GM21723 (cell line): ENCODE data around the gene BPGM.

Experiments used
- ATAC-seq: cut with Tn5 transposase; IDR thresholded peaks from one replicate; pipeline ENCODE4 v1.9.1; 2021; ENCODE audit warnings: mild to moderate bottlenecking, moderate library complexity; ENCODE audit not compliant: unreplicated experiment

BPGM gene

GRCh38 chr7:134714470-134715205 lies 68.0 kb downstream of the BPGM start:
- ATAC-seq: no peak

DNA sequence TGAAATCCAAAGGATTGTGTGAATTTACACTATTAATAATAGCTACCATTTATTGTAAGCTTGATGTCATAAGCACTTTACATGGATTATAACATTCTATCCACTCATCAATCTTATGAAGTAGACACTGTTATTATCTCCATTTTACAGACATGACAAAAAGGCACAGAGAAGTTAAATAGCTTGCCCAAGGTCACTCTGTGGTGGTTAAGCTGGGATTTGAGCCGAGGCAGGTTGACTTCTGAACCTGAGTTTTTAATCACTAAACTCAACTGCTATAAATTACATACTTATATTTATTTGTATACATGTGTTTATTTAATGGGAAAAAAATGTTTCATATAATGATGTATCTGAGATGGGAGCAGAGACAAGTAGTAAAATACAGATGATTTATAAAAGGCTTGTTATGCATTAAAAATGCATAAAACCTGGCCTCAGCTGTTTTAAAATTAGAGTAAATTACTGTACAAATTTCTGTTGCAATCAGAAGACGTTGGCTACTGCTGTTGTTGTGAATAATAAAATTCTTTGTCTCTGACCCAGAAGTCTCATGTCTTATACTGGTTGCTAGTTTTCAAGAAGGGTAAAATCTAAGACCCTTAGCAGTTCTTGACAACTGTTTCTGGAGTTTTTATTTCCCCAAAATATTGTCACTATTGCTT lies 71.7 kb downstream of the BPGM start:
- no peak for ATAC-seq

GRCh38 chr7:134720091-134720935 lies 73.7 kb downstream of the BPGM start:
- no peak for ATAC-seq

GRCh38 chr7:134721171-134721570 lies 74.5 kb downstream of the BPGM start:
- no peak for ATAC-seq

DNA sequence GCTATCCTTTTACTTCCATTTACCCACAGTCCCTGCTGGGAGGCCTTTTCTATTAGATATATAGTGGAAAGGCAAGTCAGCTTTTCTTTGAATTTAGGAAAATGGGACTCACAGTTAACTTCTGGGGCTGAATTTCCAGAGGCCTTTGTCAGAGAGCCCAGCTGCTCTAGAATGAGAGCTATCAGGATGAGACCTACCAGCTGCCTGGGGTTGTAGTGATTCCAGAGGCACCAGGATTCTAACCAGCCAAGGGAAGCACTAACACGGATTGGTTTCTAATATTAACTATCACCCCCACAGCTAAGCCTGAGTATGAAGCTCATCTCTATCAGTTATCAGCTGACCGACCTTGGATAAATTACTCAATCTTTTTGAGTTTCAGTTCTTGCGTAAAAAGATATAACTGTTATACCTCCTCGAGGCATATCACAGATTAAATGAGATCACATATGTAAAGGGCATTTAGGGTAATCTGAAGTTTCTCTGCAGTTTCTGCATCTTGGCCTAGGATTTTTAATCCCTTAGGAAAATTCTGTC lies 76.2 kb downstream of the BPGM start:
- ATAC-seq: no peak

DNA sequence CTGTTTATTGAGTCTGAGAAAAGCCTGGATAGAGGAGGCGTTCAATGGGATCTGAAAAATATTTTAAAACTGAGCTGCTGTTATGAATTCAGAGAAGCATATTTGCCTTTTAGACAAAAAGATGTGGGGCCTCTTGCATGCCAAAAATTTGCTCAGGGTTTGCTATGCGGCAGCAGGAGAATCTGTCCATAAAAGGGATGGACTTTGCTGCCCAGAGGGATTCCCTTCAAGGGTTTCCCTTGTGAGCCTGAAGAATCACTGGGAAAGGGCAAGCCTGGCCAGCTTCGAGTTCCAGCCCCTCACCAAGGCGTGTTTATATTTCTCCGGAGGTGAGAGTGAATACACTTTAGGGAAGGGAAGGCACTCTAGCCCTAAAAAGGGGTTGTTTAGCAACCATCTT lies 77.2 kb downstream of the BPGM start:
- ATAC-seq: no peak

GRCh38 chr7:134724606-134725005 lies 78.0 kb downstream of the BPGM start:
- peak; percentile 63 for ATAC-seq

DNA sequence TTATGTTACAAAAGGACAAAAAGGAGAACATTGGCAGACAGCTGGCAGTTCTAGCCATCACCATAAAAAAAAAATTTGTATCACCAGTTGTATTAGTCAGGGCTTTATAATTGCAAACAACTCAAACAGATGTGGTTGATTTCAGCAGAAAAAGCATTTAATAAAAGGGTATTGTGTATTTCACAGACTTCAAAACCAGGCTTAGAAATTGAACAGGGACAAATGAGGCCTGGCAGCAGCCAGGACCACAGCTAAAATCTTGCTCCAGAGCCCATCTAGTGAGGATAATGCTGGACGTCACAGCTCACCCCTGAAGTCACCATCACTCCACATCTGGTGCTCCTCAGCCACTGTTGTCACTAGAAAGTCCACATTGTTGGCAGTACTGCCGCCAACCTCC lies 79.9 kb downstream of the BPGM start:
- no peak for ATAC-seq

GRCh38 chr7:134727711-134728110 lies 81.1 kb downstream of the BPGM start:
- ATAC-seq: no peak
